NCI-H2107 (cell line): ENCODE results near the gene TEAD1.

Source experiments
- DNase-seq: peaks from one replicate; lab custom pipeline; 2025; lab: John Stamatoyannopoulos, UW

TEAD1 gene

GRCh38 chr11:12707500-12707880, 33.3 kb downstream of the TEAD1 start:
- no peak for DNase-seq

DNA sequence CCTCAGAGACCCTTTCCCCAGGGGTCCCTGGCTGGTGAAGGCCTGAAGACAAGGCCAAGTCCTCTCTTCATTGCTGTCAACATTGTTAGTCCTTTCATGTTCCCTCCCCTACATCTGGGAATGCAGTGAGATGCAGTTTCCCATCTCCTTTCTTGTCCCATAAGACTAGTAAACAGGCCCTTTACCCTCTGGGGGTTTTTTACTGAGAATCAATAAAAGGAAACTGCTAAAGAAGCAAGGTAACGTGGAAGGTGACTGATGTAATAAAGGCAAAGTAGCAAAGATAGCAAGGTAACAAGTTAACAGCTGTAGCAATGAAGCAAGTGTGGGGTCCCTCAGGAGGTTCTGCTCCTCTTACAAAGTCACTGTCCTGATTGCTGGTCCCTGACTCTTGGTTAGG, 37.3 kb downstream of the TEAD1 start:
- no peak for DNase-seq

DNA sequence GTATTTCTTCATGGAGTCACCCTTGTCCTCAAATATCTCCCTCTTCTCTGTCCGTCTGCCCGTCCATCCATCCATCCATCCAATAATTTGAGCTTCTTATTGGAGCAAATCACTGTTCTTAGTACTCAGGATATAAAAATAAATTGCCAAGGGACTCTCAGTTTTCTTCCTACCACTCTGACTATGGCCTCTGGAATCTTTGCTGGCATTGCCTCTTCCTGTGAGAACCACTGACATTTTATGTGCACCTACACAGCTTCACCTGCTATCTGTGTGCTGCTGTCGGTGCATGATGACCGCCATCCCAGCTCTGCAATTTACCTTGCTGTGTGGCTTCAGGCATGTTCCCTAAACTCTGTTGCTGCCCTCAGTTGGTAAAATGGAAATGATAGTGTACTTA, 37.9 kb downstream of the TEAD1 start:
- DNase-seq, result no peak

DNA sequence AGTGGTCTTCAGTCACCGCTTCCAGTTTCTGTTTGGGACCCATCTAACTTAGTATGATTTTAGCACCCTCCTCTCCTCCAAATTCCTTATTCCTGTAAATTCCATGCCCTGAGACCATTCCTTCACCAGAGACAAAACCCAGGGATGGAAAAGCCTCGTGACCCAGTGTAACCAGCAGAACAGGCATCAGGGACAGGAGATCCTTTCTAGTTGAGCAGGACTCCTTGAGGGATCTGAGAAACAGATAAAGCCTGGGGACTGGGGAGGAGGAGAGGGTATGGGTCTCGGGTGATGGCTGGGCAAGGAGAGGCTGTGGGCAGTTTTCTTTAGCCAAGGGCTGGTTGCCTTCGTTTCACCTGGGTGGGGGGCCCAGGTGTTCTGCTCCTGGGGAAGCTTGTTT, 40.9 kb downstream of the TEAD1 start:
- no peak for DNase-seq

GRCh38 chr11:12715941-12716340, 41.7 kb downstream of the TEAD1 start:
- no peak for DNase-seq

DNA sequence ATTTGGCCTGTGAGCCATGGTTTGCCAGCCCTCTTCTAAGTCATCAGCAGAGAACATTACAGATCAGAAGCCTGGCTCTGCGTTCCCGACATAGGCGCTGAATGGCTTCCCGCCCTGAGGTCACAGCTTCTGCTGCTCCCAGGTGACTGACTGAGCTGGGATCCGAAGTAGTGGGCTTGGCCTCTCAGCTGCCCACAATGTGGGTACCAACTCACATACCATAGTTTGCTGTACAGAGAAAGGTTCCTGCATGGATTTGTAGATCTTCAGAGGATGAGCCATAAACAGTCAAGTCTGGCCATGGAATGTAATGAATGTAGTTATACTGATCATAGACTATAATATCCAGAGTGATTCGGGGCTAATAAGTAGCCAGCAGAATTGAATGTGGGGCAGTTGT, 42.6 kb downstream of the TEAD1 start:
- no peak for DNase-seq

GRCh38 chr11:12717851-12718291, 43.6 kb downstream of the TEAD1 start:
- DNase-seq, result no peak

GRCh38 chr11:12719221-12719620, 45.0 kb downstream of the TEAD1 start:
- DNase-seq, result no peak

DNA sequence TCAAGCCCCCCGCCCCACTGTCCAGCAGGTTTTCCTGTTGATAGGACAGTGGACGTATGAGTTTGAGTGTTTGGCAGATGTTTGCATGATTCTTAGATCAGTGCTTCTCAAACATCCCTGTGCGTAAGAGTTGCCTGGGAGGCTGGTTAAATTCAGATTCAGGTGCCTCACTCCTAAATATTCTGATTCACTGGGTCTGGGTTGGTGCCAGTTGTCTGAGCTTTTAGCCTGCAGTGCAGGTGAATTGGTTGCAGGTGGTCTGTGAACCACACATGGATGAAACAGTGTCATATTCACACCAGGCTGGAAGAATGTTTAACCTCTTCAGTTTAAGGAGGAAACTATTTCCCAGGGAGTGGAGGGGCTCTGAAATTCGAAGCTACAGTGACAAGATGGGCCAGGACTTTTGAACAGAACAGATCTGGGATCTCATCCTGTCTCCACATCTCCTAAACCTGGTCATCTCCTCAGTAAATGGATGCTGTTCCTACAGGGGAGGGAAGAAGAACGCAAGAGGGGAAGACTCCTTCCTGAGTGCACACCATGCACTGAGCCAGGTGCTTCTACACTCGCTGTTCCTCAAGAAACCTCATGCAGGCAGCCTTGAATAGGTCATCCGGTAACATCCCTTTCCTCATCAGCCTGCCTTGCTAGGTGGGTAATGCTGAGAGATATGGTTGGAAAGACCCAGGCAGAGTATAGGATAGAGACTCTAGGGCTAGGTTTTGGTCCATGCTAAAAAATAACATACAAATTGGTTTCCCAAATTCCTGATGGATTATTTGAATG, 47.8 kb downstream of the TEAD1 start:
- peak; percentile 28 for DNase-seq

GRCh38 chr11:12723421-12724300, 49.4 kb downstream of the TEAD1 start:
- DNase-seq, result no peak

DNA sequence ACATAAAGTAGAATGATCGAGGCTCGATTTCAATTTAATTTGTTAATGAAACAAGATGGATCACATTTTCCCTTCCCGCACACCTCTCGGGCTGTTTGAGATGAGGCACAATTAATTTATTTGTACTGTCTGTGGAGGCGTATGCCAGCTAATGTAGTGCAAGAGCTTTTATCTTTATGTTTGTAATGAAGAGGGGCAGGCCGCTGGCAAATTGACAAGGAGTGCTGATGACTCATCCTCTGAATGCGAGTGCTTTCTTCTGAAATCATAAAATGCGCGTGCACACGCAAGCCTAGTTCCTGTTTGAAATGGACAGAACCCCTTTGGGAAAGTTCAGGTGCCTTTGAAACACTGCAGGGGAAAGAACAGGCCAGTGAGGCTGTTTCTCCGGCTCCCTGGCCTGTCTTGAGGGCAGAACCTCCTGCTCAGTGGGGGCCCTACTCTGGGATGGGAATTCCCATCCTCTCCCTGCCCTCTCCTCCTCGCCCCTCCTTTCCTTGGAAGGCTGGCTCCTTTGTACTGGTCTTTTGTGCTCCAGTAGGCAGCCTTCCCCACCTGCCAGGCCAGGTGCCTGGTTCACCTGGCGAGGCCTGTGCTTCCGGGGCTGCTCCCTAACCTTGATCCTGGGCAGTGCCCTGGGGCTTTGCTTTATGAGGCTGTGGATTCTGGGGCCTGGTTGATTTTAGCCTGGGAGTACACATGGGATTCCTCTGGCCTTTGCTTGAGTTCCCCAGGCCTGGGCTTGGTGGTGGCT, 50.3 kb downstream of the TEAD1 start:
- peak; percentile 80 for DNase-seq

GRCh38 chr11:12725055-12725862, 51.0 kb downstream of the TEAD1 start:
- DNase-seq, result no peak

- DNase-seq, result no peak
These were observed 51.9 kb downstream of the TEAD1 start for GRCh38 chr11:12725863-12726682.

DNA sequence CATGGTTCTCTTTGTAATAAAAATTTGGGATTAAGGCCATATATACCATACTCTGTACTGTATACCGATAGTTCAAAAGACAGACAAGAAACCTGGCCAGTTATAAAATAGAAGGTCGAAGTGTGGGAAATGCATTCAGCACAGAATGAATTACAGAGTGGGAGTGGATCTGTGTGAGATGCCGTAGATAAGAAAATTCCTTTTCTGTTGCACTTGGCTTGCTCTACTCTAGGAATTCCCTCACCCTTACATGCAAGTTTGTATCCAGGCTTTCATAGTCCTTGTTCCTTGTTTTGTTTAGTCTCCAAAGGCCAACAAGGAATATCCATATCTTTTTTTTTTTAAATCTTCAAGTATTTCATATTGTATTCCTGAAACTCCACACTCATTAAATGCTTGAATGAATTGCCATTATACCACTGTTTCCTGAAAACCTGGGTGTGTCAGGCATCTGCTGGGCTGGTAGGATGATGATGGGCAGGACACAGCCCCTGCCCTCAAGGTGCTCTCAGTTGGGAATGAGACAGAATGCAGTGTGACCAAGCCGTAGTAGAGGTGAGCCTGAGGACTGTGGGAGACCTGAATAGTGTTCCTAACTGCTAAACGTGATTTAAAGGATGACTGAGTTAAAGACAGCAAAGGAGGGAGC, 53.5 kb downstream of the TEAD1 start:
- no peak for DNase-seq

GRCh38 chr11:12728417-12728816, 54.2 kb downstream of the TEAD1 start:
- no peak for DNase-seq

GRCh38 chr11:12729941-12730340, 55.7 kb downstream of the TEAD1 start:
- no peak for DNase-seq

- no peak for DNase-seq
These were observed 57.7 kb downstream of the TEAD1 start for GRCh38 chr11:12731841-12732336.

- DNase-seq, result no peak
These were observed 58.9 kb downstream of the TEAD1 start for GRCh38 chr11:12733091-12733490.

- DNase-seq, result no peak
These were observed 60.4 kb downstream of the TEAD1 start for GRCh38 chr11:12734625-12735024.

DNA sequence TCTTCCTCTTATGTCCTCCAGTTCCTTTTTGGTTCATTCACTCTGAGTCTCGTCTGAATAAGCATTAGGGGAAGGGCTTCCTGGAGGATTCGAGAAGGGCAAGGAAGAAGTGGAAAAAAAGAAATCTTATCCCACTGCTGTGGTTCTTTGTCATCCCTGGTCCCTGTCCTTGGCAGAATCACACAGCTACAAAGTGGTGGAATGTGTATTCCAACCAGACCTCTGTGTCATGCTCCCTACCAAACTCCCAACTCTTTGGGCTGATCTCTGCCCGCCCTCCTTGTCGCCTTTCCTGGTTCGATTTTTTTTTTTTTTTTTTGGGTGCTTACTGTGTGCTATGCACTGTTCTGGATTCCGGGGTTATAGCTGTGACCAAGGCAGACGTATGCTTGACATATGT, 61.0 kb downstream of the TEAD1 start:
- no peak for DNase-seq
